HCT116 (cell line): ENCODE data around the gene HMX3. TPM values are rescaled to one million over a fixed set of nuclear protein-coding genes. Genes with fewer than 3 reads are reported as not detected.
A peak's percentile ranks its signal among the peaks of the same experiment; 100 is the strongest.

Experiments
- ATAC-seq: fragments of 200-7000 bp; cut with Tn5 transposase; 2 replicates; pipeline ENCODE4 v1.9.1; 2020; ENCODE audit warnings: mild to moderate bottlenecking, moderate library complexity
- BruUV-seq: library from RNA; stranded (reverse); fragments of 400-500 nt; replicated peaks from 2 replicates; lab custom pipeline; 2021; lab: Mats Ljungman, UMichigan
- CTCF ChIA-PET: fragments of 300-600 bp; sonication (Branson Sonifier 250); formaldehyde crosslinking; loops from one replicate; lab custom pipeline; 2021; ENCODE audit warnings: antibody characterized with exemption; lab: Charles Lee
- POLR2A ChIA-PET: fragments of 300-600, 350-600 bp; sonication (Branson Sonifier 250); formaldehyde crosslinking; loops from one replicate; lab custom pipeline; 2021; ENCODE audit warnings: antibody characterized with exemption; lab: Charles Lee
- RAD21 ChIA-PET, 2 experiments: fragments of 300-600 bp; sonication (Branson Sonifier 250); formaldehyde crosslinking; loops; one replicate each; lab custom pipeline; 2023; ENCODE audit warnings: low total read pairs in 2 of 2; ENCODE audit not compliant: uncharacterized antibody in 2 of 2, unreplicated experiment in 2 of 2, low non-redundant PET in 1 of 2; lab: Charles Lee
- DNase-seq: peaks from one replicate; pipeline ENCODE4 v3.0.0-alpha.2; 2010; ENCODE audit warnings: low read depth, low spot score
- H2AFZ ChIP-seq: fragments of 200-600 bp; shearing (Covaris generic), sonication (generic); 2 replicates; pipeline ENCODE4 v1.6.1; 2017; ENCODE audit warnings: low read depth, mixed run types, mixed read lengths, antibody characterized with exemption, low read length; ENCODE audit not compliant: poor library complexity, severe bottlenecking
- H3K27ac ChIP-seq: 2 replicates; pipeline ENCODE4 v1.5.1; 2012; ENCODE audit warnings: low read depth, low read length
- H3K27me3 ChIP-seq: fragments of 200-600 bp; sonication (generic); 2 replicates; pipeline ENCODE4 v1.6.1; 2016; ENCODE audit warnings: mixed run types, low read length, mixed read lengths; ENCODE audit not compliant: insufficient read depth
- H3K36me3 ChIP-seq, 2 experiments: fragments of 200-500 bp in 1 of 2; fragments of 200-600 bp in 1 of 2; sonication (Bioruptor generic) in 1 of 2; sonication (generic) in 1 of 2; 2 replicates each; pipeline versions ENCODE4 v1.5.1 to v1.6.1; 2014 to 2016; ENCODE audit warnings: low read length in 2 of 2, inconsistent platforms in 1 of 2, mixed read lengths in 1 of 2, mixed run types in 1 of 2; ENCODE audit not compliant: insufficient read depth in 2 of 2, control insufficient read depth in 1 of 2
- H3K4me1 ChIP-seq, 2 experiments: fragments of 200-600 bp in 1 of 2; sonication (generic) in 1 of 2; 2 replicates each; pipeline versions ENCODE4 v1.5.1 to v1.6.1; 2012 to 2017; ENCODE audit warnings: low read length in 2 of 2, inconsistent platforms in 1 of 2, mild to moderate bottlenecking in 1 of 2, mixed read lengths in 1 of 2, mixed run types in 1 of 2, moderate library complexity in 1 of 2; ENCODE audit not compliant: insufficient read depth in 2 of 2, control insufficient read depth in 1 of 2
- H3K4me2 ChIP-seq: fragments of 200-600 bp; sonication (generic); 2 replicates; pipeline ENCODE4 v1.6.1; 2017; ENCODE audit warnings: mixed run types, low read length, mixed read lengths
- H3K4me3 ChIP-seq, 2 experiments: fragments of 200-600 bp in 1 of 2; sonication (generic) in 1 of 2; replicated peaks in 1 of 2; 2 replicates each; pipeline ENCODE4 v1.5.1; 2011 to 2016; ENCODE audit warnings: low read length in 2 of 2, control low read depth in 1 of 2, low read depth in 1 of 2, mild to moderate bottlenecking in 1 of 2, mixed read lengths in 1 of 2, mixed run types in 1 of 2
- H3K79me2 ChIP-seq: fragments of 200-600 bp; sonication (generic); 2 replicates; pipeline ENCODE4 v1.6.1; 2017; ENCODE audit warnings: mild to moderate bottlenecking, mixed run types, low read length, moderate library complexity, mixed read lengths; ENCODE audit not compliant: insufficient read depth
- H3K9ac ChIP-seq: fragments of 200-600 bp; sonication (generic); 2 replicates; pipeline ENCODE4 v1.6.1; 2016; ENCODE audit warnings: low read length, mixed read lengths
- H3K9me2 ChIP-seq: fragments of 200-600 bp; sonication (generic), shearing (Covaris generic); 2 replicates; pipeline ENCODE4 v1.6.1; 2017; ENCODE audit warnings: mixed run types, mild to moderate bottlenecking, moderate library complexity; ENCODE audit not compliant: insufficient read depth
- H3K9me3 ChIP-seq, 2 experiments: fragments of 200-500 bp in 1 of 2; fragments of 200-600 bp in 1 of 2; sonication (Bioruptor generic) in 1 of 2; sonication (generic) in 1 of 2; 2 replicates each; pipeline ENCODE4 v1.6.1; 2014 to 2017; ENCODE audit warnings: low read length in 2 of 2, mixed read lengths in 2 of 2, inconsistent platforms in 1 of 2, low read depth in 1 of 2, mild to moderate bottlenecking in 1 of 2, mixed run types in 1 of 2, moderate library complexity in 1 of 2; ENCODE audit not compliant: control insufficient read depth in 1 of 2, insufficient read depth in 1 of 2
- H4K20me1 ChIP-seq: fragments of 200-600 bp; sonication (generic), shearing (Covaris generic); 2 replicates; pipeline ENCODE4 v1.6.1; 2017; ENCODE audit warnings: mixed run types, mild to moderate bottlenecking, moderate library complexity; ENCODE audit not compliant: insufficient read depth
- CBX3 ChIP-seq: IDR thresholded peaks from 2 replicates; pipeline ENCODE4 v1.6.1; 2012; ENCODE audit warnings: low read depth
- CEBPB ChIP-seq: IDR thresholded peaks from 2 replicates; pipeline ENCODE4 v1.6.1; 2012; ENCODE audit warnings: low read depth
- CTCF ChIP-seq, 3 experiments: fragments of 200-600 bp in 1 of 3; sonication (generic) in 1 of 3; IDR thresholded peaks in 2 of 3; conservative IDR thresholded peaks in 1 of 3; 2 replicates each; pipeline ENCODE4 v1.5.1; 2012 to 2017; ENCODE audit warnings: low read depth in 2 of 3, low read length in 2 of 3, antibody characterized with exemption in 1 of 3, borderline replicate concordance in 1 of 3, control low read depth in 1 of 3, mild to moderate bottlenecking in 1 of 3, mixed read lengths in 1 of 3, mixed run types in 1 of 3, moderate library complexity in 1 of 3; ENCODE audit not compliant: insufficient read depth in 1 of 3
- EGR1 ChIP-seq: IDR thresholded peaks from 2 replicates; pipeline ENCODE4 v1.6.1; 2012; ENCODE audit warnings: low read depth
- ELF1 ChIP-seq: IDR thresholded peaks from 2 replicates; pipeline ENCODE4 v1.6.1; 2012; ENCODE audit warnings: low read depth, borderline replicate concordance
- EZH2 ChIP-seq: fragments of 200-600 bp; sonication (generic); IDR thresholded peaks from 2 replicates; pipeline ENCODE4 v1.6.1; 2017; ENCODE audit warnings: antibody characterized with exemption, mixed run types
- EZH2phosphoT487 ChIP-seq: fragments of 200-600 bp; IDR thresholded peaks from 2 replicates; pipeline ENCODE4 v1.6.1; 2018; ENCODE audit warnings: antibody characterized with exemption, borderline replicate concordance
- FOSL1 ChIP-seq: IDR thresholded peaks from 2 replicates; pipeline ENCODE4 v1.6.1; 2012; ENCODE audit warnings: low read depth
- JUND ChIP-seq: IDR thresholded peaks from 2 replicates; pipeline ENCODE4 v1.6.1; 2012
- POLR2A ChIP-seq: IDR thresholded peaks from 2 replicates; pipeline ENCODE4 v1.7.0; 2011; ENCODE audit warnings: borderline replicate concordance; ENCODE audit not compliant: insufficient read depth, insufficient read length; ENCODE audit errors: extremely low read depth
- POLR2AphosphoS5 ChIP-seq: IDR thresholded peaks from 2 replicates; pipeline ENCODE4 v1.6.1; 2011; ENCODE audit warnings: mild to moderate bottlenecking, low read depth, low read length, moderate library complexity
- RAD21 ChIP-seq: IDR thresholded peaks from 2 replicates; pipeline ENCODE4 v1.6.1; 2012; ENCODE audit warnings: low read depth, mild to moderate bottlenecking
- TCF7L2 ChIP-seq: IDR thresholded peaks from 2 replicates; pipeline ENCODE4 v1.7.0; 2011; ENCODE audit warnings: borderline replicate concordance, inconsistent platforms; ENCODE audit not compliant: insufficient read depth, insufficient read length; ENCODE audit errors: extremely low read depth
- YY1 ChIP-seq: IDR thresholded peaks from 2 replicates; pipeline ENCODE4 v1.6.1; 2011; ENCODE audit warnings: low read length, low read depth, moderate library complexity, mild to moderate bottlenecking; ENCODE audit not compliant: insufficient replicate concordance; ENCODE audit errors: extremely low read depth
- ZBTB33 ChIP-seq: IDR thresholded peaks from 2 replicates; pipeline ENCODE4 v1.6.1; 2011; ENCODE audit warnings: mild to moderate bottlenecking, low read length, moderate library complexity; ENCODE audit not compliant: insufficient replicate concordance; ENCODE audit errors: extremely low read depth
- ZFX ChIP-seq: fragments of 450-650 bp; IDR thresholded peaks from 2 replicates; pipeline ENCODE4 v1.6.1; 2017
- ZNF274 ChIP-seq: fragments of 200-500 bp; sonication (Bioruptor generic); IDR thresholded peaks from 2 replicates; pipeline ENCODE4 v1.6.1; 2014; ENCODE audit warnings: mild to moderate bottlenecking, low read depth, low read length, inconsistent platforms
- intact Hi-C: fragments of 100-400 bp; cut with micrococcal nuclease; formaldehyde crosslinking; loops from 2 replicates; pipeline ENCODE4 v1.10.0; 2022
- total RNA-seq: library from RNA; stranded (reverse); gene quantifications from one replicate; pipeline ENCODE4 v1.2.1, GENCODE V29; 2021; ENCODE audit not compliant: unreplicated experiment
- TF ChIP-seq, protein P1 (sequence below): IDR thresholded peaks from 2 replicates; pipeline ENCODE4 v1.6.1; 2012

HMX3 gene
- total RNA-seq, 1 experiment from 2014 or later = not detected

- Histone ChIP-seq H3K9me3 (no peaks in the 10 kb centered on the region), H2AFZ (no peak overlapping the region), H3K4me1 (no peaks in the 10 kb centered on the region), H3K27me3 (no peaks in the 10 kb centered on the region), H3K4me2 (no peak overlapping the region), H4K20me1 (peaks cover 42% of the 10 kb centered on the region; the same call in 1 of the 2 replicates), H3K79me2 (peaks cover 96% of the 10 kb centered on the region), H3K27ac (no peak overlapping the region), H3K9me2 (no peaks in the 10 kb centered on the region), H3K4me3 (no peak overlapping the region), H3K36me3 (peaks cover 60 to 76% of the 10 kb centered on the region in 2 experiments), H3K9ac (no peak overlapping the region)
- DNase-seq (no peak), ATAC-seq (no peak)
- POLR2A ChIA-PET = no interaction called here
- 0 out of 2 replicates have a peak, but pooled peaks have one; percentile 16 for TF ChIP-seq POLR2AphosphoS5
- no peak for TF ChIP-seq ZBTB33
- TF ChIP-seq ELF1 = no peak
- BruUV-seq = no TSS peak
- RAD21 ChIA-PET = no interaction called here
- intact Hi-C loops = no loop called here
- CTCF ChIA-PET = no interaction called here
Measured at GRCh38 chr10:123166618-123167017, 30.8 kb downstream of the HMX3 start.

DNA sequence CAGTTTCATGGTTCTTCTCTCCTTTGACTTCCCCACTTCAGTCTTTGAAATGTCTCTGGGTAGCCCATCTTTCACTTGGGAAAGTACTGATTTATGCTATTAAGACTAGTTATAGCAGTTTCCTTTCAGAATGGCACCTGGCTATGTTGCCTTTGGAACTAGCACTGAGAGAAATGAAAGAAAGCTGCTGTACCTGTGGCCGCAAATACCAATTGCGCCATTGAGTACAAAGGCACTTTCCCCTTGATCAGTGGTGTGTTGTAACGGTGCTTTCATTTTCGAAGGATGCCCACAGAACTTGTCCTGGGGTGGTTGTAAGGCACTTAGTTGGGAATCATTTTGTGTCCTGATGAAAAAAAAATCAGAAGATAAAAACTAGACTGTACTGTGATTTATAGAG is 35.2 kb downstream of the HMX3 start:
- no TSS peak for BruUV-seq
- Histone ChIP-seq H3K36me3 (peaks cover 21 to 52% of the 10 kb centered on the region in 2 experiments; a peak in 3 of 4 replicates), H3K27ac (no peak overlapping the region), H3K4me3 (no peak overlapping the region), H3K27me3 (no peaks in the 10 kb centered on the region), H3K4me1 (no peaks in the 10 kb centered on the region), H2AFZ (no peak overlapping the region), H3K9ac (no peak overlapping the region), H3K79me2 (peaks cover 84% of the 10 kb centered on the region), H3K9me2 (no peaks in the 10 kb centered on the region), H3K9me3 (no peaks in the 10 kb centered on the region), H3K4me2 (no peak overlapping the region), H4K20me1 (peaks cover 15% of the 10 kb centered on the region; the same call in 1 of the 2 replicates)
- ATAC-seq (no peak), DNase-seq (no peak)
- intact Hi-C loops = no loop called here
- POLR2A ChIA-PET = no interaction called here
- RAD21 ChIA-PET = no interaction called here
- CTCF ChIA-PET = no interaction called here
- no peak for TF ChIP-seq YY1
- TF ChIP-seq CEBPB = no peak
- TF ChIP-seq EGR1 = no peak
- TF ChIP-seq ZFX = no peak
- TF ChIP-seq ELF1 = no peak
- TF ChIP-seq EZH2 = no peak
- no peak for TF ChIP-seq ZNF274
- no peak for TF ChIP-seq EZH2phosphoT487
- TF ChIP-seq POLR2AphosphoS5 = no peak
- no peak for TF ChIP-seq TCF7L2
- TF ChIP-seq, protein P1, sequence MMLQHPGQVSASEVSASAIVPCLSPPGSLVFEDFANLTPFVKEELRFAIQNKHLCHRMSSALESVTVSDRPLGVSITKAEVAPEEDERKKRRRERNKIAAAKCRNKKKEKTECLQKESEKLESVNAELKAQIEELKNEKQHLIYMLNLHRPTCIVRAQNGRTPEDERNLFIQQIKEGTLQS = no peak
- no peak for TF ChIP-seq CBX3
- no peak for TF ChIP-seq POLR2A
- no peak for TF ChIP-seq RAD21
- TF ChIP-seq FOSL1 = no peak
- no peak for TF ChIP-seq JUND
- TF ChIP-seq CTCF (IDR thresholded peaks at IDR 0.05 in 2 of 3, conservative IDR thresholded peaks at IDR 0.05 in 1 of 3; ENCODE audit: borderline replicate concordance in 1 of 3, insufficient read depth in 1 of 3, low read depth in 2 of 3, low read length in 2 of 3) = no peak
